ENCODE data around the gene KRT25. TPM values are rescaled to one million over a fixed set of nuclear protein-coding genes. Genes with fewer than 3 reads are reported as not detected.

Gene KRT25
- total RNA-seq, 4 donors from 2014 or later = not detected

DNA sequence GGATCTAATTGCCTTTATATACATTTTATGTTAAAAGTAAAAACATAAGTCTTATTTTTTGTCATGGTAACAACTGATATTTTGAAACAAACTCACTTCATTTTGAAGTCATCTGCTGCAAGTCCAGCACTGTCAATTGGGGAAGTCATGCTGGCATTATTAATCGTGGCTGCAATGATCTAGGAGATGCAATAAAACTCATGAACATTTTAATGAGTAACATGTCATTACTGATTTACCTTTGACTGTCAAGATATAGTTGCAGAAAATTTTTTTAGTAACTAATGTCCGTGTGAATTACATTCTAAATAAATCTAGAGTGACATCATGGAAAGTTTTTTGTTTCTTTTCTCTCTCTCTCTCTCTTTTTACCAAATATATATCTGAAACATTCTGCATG, 34.2 kb downstream of the KRT25 start:
- 38 to 55% methylated on average over 2 of the region's 2 CpGs for WGBS, 2 donors (ENCODE audit: low coverage in 1 of 2)
- no peak overlapping the region for H3K4me3 ChIP-seq
- no peak for TF ChIP-seq POLR2AphosphoS5 (IDR thresholded peaks at IDR 0.05)
- TF ChIP-seq CTCF (IDR thresholded peaks at IDR 0.05) = no peak
- no peak for TF ChIP-seq POLR2A (IDR thresholded peaks at IDR 0.05)
- no peak for TF ChIP-seq EP300 (IDR thresholded peaks at IDR 0.05; ENCODE audit: low read depth)
- no peaks in the 10 kb centered on the region for H3K36me3 ChIP-seq
- H3K27me3 ChIP-seq = peaks cover 9% of the 10 kb centered on the region
- H3K4me1 ChIP-seq = no peaks in the 10 kb centered on the region
- H3K9me3 ChIP-seq = no peaks in the 10 kb centered on the region
- intact Hi-C loops (cut with DNase I; ENCODE audit: low total_unique reads) (no loop called here), in situ Hi-C loops (cut with MboI; ENCODE audit: low pct_ligation_motif_present in 1 of 4, low pct_unique_long_range_greater_than_20kb in 1 of 4, low sequenced_read_pairs in 3 of 4) (loop anchor here in 1 of 4 donors (10.0 kb wide), 1 partner anchor 106 kb away; no protein-coding TSS in a partner anchor)
- no peak for DNase-seq
- H3K27ac ChIP-seq = no peak overlapping the region

GRCh38 chr17:40718930-40719329, 36.2 kb downstream of the KRT25 start:
- no peak for DNase-seq
- intact Hi-C loops (cut with DNase I; ENCODE audit: low total_unique reads) (no loop called here), in situ Hi-C loops (cut with MboI; ENCODE audit: low pct_ligation_motif_present in 1 of 4, low pct_unique_long_range_greater_than_20kb in 1 of 4, low sequenced_read_pairs in 3 of 4) (no loop called here)
- Histone ChIP-seq H3K36me3 (no peaks in the 10 kb centered on the region), H3K9me3 (no peaks in the 10 kb centered on the region), H3K4me3 (no peak overlapping the region), H3K27ac (no peak overlapping the region), H3K4me1 (no peaks in the 10 kb centered on the region), H3K27me3 (peaks cover 6% of the 10 kb centered on the region)
- 55 to 65% methylated on average over 3 to 8 of the region's 8 CpGs for WGBS, 2 donors (ENCODE audit: low coverage in 1 of 2)
- TF ChIP-seq POLR2AphosphoS5 (IDR thresholded peaks at IDR 0.05) (no peak), EP300 (IDR thresholded peaks at IDR 0.05; ENCODE audit: low read depth) (no peak), POLR2A (IDR thresholded peaks at IDR 0.05) (no peak), CTCF (IDR thresholded peaks at IDR 0.05) (no peak)

DNA sequence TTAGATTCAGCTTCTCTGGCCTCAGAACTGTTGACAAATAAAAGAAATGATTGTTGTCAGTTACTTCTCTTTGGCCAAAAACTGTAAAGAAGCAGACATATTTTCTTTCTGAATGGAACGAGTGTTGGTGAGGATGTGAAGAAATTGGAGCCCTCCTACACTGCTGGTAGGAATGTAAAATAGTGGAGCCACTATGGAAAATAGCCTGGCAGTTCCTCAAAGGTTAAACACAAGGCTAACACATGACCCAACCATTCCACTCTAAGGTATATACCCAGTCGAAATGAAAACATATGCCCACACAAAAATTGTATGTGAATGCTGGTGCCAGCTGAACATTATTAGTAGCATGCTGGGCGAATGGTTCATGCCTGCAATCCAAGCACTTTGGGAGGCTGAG, 37.4 kb downstream of the KRT25 start:
- Histone ChIP-seq H3K27me3 (peaks cover 6% of the 10 kb centered on the region), H3K27ac (no peak overlapping the region), H3K4me3 (no peak overlapping the region), H3K9me3 (no peaks in the 10 kb centered on the region), H3K4me1 (no peaks in the 10 kb centered on the region), H3K36me3 (no peaks in the 10 kb centered on the region)
- TF ChIP-seq POLR2AphosphoS5 (IDR thresholded peaks at IDR 0.05) (no peak), POLR2A (IDR thresholded peaks at IDR 0.05) (no peak), EP300 (IDR thresholded peaks at IDR 0.05; ENCODE audit: low read depth) (no peak), CTCF (IDR thresholded peaks at IDR 0.05) (no peak)
- DNase-seq = no peak
- intact Hi-C loops (cut with DNase I; ENCODE audit: low total_unique reads) (no loop called here), in situ Hi-C loops (cut with MboI; ENCODE audit: low pct_ligation_motif_present in 1 of 4, low pct_unique_long_range_greater_than_20kb in 1 of 4, low sequenced_read_pairs in 3 of 4) (no loop called here)
- WGBS, 2 donors (ENCODE audit: low coverage in 1 of 2) = 64 to 67% methylated on average over 3 of the region's 3 CpGs

- WGBS, 2 donors (ENCODE audit: low coverage in 1 of 2) = 52 to 67% methylated on average over 5 to 6 of the region's 6 CpGs
- intact Hi-C loops (cut with DNase I; ENCODE audit: low total_unique reads) = no loop called here
- Histone ChIP-seq H3K27ac (no peak overlapping the region), H3K9me3 (no peaks in the 10 kb centered on the region), H3K27me3 (no peaks in the 10 kb centered on the region), H3K36me3 (no peaks in the 10 kb centered on the region), H3K4me1 (no peaks in the 10 kb centered on the region), H3K4me3 (no peak overlapping the region)
- TF ChIP-seq CTCF (IDR thresholded peaks at IDR 0.05) = no peak
- no peak for TF ChIP-seq EP300 (IDR thresholded peaks at IDR 0.05; ENCODE audit: low read depth)
- no peak for TF ChIP-seq POLR2AphosphoS5 (IDR thresholded peaks at IDR 0.05)
- TF ChIP-seq POLR2A (IDR thresholded peaks at IDR 0.05) = no peak
- DNase-seq = no peak
- in situ Hi-C loops (cut with MboI; ENCODE audit: low pct_ligation_motif_present in 1 of 4, low pct_unique_long_range_greater_than_20kb in 1 of 4, low sequenced_read_pairs in 3 of 4) = no loop called here
Observed at GRCh38 chr17:40714473-40714872, 40.7 kb downstream of the KRT25 start.

Data from transverse colon (tissue), 4 donors.